ENCODE measurements around the gene SCYGR1. TPM values are rescaled to one million over a fixed set of nuclear protein-coding genes. Genes with fewer than 3 reads are reported as not detected.
"Not testable (repeated sequence)": the region's sequence is repeated elsewhere in the genome, so short reads cannot be mapped to it uniquely, and the experiment has no call there.

SCYGR1 gene
- polyA plus RNA-seq, 10 donors: not detected

GRCh38 chr2:227404585-227405271 is 17.0 kb upstream of the SCYGR1 start:
- DNase-seq: no peak

GRCh38 chr2:227402959-227403358 is 15.2 kb upstream of the SCYGR1 start:
- no peak for DNase-seq

- no peak for DNase-seq
Measured at GRCh38 chr2:227402321-227402720, 14.6 kb upstream of the SCYGR1 start.

GRCh38 chr2:227401550-227401949 is 13.8 kb upstream of the SCYGR1 start:
- DNase-seq: no peak

- DNase-seq: no peak
Measured at GRCh38 chr2:227398684-227399670, 11.2 kb upstream of the SCYGR1 start.

GRCh38 chr2:227397562-227397961 is 9.8 kb upstream of the SCYGR1 start:
- no peak for DNase-seq

GRCh38 chr2:227395556-227395955 is 7.8 kb upstream of the SCYGR1 start:
- DNase-seq: no peak

- DNase-seq: no peak
Measured at GRCh38 chr2:227394401-227394800, 6.7 kb upstream of the SCYGR1 start.

- DNase-seq: no peak
Measured at GRCh38 chr2:227390468-227391256, 2.9 kb upstream of the SCYGR1 start.

- DNase-seq: no peak
Measured at GRCh38 chr2:227389661-227390060, 1.9 kb upstream of the SCYGR1 start.

- no peak for DNase-seq
Measured at GRCh38 chr2:227389231-227389630, 1.5 kb upstream of the SCYGR1 start.

- DNase-seq: peak in 1 of 3 donors; percentile 71
Measured at GRCh38 chr2:227388537-227389011, 825 bp upstream of the SCYGR1 start.

GRCh38 chr2:227386630-227387029 is 1.1 kb downstream of the SCYGR1 start:
- no peak for DNase-seq

GRCh38 chr2:227383686-227384085 is 4.1 kb downstream of the SCYGR1 start:
- no peak for DNase-seq

GRCh38 chr2:227382241-227382835 is 5.4 kb downstream of the SCYGR1 start:
- not testable (repeated sequence) for DNase-seq

GRCh38 chr2:227379095-227379494 is 8.7 kb downstream of the SCYGR1 start, which contains the start of gene TM4SF20:
Gene TM4SF20, minus strand, starts transcription at chr2:227379306. Its CDS starts 38 bp downstream, at chr2:227379268.
- DNase-seq: no peak

- no peak for DNase-seq
Measured at GRCh38 chr2:227378371-227378782, 9.4 kb downstream of the SCYGR1 start.

- DNase-seq: no peak
Measured at GRCh38 chr2:227377467-227378351, 10.0 kb downstream of the SCYGR1 start.

- DNase-seq: no peak
Measured at GRCh38 chr2:227376656-227377396, 10.9 kb downstream of the SCYGR1 start.

- no peak for DNase-seq
Measured at GRCh38 chr2:227374158-227374557, 13.6 kb downstream of the SCYGR1 start.
